HG02759 (cell line): ENCODE measurements around the gene HPD.
A peak's percentile ranks its signal among the peaks of the same experiment; 100 is the strongest.
"Not testable (repeated sequence)": the region's sequence is repeated elsewhere in the genome, so short reads cannot be mapped to it uniquely, and the experiment has no call there.

ENCODE experiments used
- ATAC-seq: cut with Tn5 transposase; IDR thresholded peaks from one replicate; pipeline ENCODE4 v1.9.1; 2021; ENCODE audit warnings: mild to moderate bottlenecking, moderate library complexity; ENCODE audit not compliant: unreplicated experiment

Gene HPD

GRCh38 chr12:121800694-121801594 lies 57.7 kb downstream of the HPD start:
- ATAC-seq: no peak

DNA sequence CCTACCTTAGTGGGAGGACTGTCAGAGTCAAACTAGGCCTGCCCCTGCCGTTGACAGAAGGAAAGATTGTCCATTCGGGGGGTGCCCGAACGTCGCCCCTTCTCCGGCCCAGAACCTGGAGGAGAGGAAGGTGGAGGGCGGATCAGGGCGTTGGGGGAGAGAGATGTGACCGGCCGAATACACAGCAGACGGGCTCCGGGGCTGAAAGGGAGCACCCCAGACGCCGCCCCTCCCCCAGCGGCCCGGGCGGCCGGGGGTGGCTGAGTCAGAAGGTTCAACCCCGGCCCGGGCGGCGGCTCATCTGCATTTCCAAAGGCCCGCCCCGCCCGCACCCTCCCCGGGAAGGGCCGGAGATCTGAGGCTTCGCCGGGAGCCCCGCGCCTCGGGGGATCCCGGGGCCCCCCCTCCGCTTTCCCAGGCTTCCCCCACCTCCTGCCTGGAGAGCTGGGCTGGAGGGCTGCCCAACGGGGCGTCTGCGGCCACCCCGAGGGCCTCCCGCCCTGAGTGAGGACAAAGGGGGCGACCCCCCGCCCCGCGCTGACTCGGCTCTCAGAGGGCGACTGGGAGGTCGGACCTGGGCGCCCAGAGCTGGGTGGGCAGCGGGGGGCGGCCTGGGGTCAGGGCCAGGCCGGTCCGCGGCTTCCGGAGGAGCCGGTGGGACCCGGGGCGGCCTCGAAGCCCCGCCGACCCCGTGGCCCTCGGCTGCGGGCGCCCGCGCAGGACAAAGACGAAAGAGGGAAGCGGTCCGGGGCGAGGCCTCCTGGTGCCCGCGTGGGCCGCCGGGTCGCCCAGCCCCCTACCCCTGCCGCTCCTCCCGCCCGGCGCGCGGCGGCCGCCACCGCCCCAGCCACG lies 58.6 kb downstream of the HPD start:
- ATAC-seq: peak; percentile 34

GRCh38 chr12:121799156-121799841 lies 59.4 kb downstream of the HPD start:
- ATAC-seq: no peak

GRCh38 chr12:121798787-121799155 lies 59.9 kb downstream of the HPD start:
- ATAC-seq: no peak

GRCh38 chr12:121797937-121798786 lies 60.5 kb downstream of the HPD start:
- ATAC-seq: no peak

DNA sequence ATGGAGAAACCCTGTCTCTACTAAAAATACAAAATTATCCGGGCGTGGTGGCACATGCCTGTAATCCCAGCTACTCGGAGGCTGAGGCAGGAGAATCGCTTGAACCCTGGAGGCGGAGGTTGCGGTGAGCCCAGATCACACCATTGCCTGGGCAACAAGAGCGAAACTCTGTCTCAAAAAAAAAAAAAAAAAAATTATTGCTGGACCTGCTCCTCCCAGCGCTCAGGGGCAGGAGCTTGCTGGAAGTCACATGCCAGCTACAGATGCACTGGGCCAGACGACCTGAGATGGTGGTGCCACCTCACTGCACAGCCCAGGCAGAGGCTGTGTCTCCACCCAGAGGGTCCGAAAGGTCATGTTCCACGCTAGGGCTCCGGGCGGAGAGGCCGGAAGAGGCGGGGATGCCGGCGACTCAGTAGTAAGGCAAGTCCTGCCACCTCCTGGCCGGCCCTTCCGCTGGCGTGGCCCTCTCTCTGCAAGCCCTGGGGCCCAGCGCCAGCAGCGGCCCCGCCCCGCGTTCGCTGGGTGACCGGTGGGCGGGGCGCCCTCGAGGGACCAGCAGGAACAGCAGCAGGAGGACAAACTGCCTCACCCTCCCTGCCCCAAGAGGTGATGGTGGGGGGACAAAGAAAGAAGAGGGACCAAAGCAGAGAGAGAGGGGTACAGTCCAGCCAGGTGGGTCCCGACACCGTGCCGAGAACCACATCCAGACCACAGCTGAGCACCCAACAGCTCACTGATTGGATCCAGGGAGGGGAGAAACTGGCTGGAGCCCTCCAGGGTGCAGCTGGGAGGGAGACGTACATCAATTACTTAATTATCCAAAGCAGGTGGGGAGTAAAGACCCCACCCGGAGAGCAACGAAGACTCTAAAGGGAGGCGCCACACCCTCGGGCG lies 61.6 kb downstream of the HPD start:
- no peak for ATAC-seq

DNA sequence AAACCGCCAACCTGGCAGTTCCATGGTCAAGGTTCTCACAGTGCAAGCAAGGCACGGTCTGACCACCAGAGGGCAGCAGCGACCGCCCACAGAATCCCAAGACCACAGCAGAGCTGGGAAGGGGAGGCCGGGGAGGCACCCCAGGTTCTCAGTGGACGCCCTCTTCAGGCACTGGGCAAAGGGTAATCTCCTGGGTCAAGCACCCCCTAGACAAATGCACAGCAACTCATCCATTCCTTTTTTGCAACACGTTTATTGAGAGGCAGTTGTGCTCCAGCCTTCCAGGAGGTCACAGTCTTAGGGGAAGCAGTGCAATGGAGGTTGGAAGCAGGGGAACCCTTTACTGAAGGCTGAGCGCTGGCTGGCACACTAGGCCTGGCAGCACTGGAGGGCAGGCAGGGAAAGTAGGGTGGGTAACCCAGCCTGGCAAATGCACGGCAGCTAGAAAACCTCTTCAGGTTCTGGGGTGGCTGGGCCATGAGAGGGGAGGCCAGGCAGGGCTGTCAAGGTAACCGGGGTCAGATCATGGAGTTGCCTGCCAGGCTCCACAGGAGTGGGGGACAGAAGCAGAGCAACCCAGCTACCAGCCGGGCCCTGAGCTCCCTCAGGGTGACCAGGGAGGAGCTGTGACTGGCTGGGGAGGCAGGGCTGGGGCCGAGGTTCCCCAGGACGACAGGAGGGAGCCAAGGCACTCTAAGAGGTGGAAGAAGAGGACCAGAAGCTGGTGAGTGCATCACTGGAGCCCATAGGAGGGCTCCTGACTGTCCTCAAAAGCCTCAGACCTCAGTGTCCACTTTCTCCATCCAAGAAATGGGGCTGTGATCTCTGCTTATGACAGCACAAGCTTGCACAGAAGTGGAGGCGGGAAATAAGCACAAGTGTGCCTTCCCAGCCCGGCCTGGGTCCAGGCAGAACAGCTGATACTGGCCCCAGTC lies 63.4 kb downstream of the HPD start:
- no peak for ATAC-seq

DNA sequence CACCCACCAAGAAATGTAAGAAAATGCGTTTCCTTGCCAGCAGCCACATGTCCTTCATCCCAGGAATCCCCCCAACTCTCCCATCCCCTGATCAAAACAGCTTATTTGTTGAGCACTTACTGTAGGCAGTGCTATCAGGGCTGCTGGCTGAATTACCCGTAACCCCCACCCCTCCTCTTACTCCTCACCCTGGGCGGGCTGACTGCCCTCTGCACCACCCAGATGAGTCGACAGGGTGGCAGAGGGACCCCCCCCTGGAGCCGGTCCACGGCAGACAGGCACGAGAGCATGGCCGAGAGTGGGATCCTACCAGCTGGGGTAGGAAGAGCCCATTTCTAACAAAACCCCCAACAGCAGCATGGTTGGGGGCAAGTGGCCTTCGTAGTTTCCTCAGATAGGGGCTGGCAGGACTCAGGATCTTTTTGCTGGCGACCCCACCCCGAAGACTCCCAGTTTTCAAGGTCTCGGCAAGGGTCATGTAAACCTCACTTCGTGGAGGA lies 64.1 kb downstream of the HPD start:
- ATAC-seq: no peak

DNA sequence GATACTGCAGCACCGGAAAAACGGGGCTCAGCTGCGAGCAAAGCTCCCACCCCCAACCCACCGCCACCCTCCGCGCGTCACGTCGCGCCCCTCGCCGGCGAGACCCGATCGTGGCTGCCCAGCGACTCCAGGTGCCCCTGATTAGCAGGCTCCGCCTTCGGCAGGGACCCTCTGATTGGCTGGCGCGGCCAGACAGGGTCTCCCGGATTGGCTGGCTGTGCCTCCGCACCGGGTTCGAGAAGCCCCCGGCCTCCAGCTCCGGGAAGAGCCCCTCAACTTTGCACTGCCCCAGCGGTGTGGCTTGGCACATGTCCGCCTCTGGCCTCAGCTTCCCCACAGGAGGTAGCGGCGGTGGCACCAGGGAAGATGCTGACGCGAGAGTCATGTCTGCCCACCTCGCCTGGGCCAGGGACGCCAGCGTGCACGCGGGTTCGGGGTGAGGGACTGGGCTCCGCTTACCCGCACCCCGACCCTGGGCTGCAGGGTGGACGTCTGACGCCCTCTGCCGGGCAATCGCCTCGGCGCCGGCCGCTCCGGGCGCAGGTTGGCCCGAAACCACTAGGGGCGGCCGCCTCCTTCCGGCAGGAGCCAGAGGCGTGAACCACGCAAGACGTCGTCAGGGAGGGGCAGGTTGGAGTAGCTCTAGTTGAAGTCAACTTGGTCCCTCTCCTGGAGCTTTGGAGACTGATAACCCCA lies 64.7 kb downstream of the HPD start:
- ATAC-seq: peak; percentile 57

GRCh38 chr12:121793440-121793837 lies 65.2 kb downstream of the HPD start, which contains the start of gene RHOF:
RHOF (minus strand) TSS chr12:121793688; CDS start chr12:121793633, 55 bp downstream.
- peak; percentile 31 for ATAC-seq

DNA sequence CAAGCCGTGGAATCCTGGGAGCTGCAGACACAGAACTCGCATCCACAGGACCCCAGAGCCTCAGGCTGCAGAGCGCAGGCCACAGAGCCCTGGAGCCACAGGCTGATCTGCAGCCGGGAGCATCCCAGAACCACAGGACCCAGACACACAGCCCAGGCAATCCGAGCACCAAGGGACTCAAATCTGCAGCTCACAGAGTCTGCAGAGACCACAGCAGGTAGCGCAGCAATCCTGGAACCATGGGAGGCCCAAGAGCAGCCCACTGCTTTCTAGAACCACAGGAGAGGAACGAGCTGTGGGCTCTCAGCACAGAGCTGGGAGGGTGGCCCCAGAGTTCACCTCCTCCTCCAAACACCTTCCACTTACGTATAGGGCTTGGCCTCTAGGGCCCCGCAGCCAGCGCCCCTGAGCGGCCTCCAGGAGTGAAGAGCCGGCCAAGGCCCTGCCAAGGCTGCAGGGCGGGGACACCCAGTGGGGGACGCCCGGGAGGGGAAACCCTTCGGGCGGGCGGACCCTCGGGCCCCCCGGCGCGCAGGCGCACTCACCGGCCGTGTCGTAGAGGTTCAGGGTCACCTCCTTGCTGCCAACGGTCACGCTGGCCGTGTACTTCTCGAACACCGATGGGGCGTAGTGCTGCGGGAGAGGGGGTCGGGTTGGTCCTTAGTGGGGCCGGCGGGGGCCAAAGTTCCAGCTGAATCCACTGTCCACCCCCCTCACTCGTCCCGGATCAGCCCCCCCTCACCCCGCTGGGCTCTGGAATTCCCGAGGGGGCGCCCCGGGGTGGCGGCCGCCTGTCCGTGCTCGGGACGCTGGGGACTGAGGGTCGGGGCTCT lies 65.8 kb downstream of the HPD start:
- no peak for ATAC-seq

DNA sequence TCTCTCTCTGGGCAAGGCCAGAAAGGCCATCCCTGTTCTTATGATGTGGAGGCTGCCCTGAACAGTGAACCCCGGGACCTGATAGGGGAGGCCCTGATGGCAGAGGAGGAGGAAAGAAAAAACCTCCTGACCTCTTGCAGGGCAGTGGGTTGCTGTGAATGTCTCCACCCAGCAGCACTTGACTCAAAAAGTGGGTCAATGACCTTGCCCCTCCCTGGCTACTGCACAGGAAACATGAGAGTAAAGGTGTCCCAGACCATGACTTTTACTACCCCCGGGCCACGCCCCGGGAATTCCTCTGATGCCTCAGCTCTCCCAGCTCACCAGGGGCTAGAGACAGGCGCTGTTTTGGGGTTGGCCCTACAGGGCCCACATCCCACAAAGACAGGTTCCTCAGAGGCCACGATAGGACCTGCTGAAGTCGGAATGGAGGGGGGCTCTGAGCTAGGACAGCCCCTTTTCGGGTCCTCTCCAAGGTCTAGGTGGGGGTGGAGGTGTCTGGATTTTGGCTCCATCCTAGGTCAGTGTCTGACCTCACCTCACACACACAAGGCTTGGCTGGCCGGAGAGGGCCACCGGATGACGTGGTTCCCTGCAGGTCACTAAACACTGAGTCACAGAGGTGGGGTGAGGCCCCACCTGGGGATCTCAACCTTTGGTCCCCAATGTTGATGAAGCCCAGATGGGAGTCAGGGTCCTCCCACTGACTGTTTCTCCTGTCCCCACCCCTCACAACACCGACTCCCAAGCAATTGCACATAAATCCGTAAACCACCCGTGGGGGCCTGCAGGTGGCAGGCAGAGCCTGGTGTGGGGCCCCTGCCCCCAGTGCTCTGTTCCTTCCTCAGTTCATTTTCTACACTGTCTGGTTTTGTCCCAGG lies 66.7 kb downstream of the HPD start:
- ATAC-seq: no peak

GRCh38 chr12:121790785-121791184 lies 67.9 kb downstream of the HPD start:
- ATAC-seq: not testable (repeated sequence)

DNA sequence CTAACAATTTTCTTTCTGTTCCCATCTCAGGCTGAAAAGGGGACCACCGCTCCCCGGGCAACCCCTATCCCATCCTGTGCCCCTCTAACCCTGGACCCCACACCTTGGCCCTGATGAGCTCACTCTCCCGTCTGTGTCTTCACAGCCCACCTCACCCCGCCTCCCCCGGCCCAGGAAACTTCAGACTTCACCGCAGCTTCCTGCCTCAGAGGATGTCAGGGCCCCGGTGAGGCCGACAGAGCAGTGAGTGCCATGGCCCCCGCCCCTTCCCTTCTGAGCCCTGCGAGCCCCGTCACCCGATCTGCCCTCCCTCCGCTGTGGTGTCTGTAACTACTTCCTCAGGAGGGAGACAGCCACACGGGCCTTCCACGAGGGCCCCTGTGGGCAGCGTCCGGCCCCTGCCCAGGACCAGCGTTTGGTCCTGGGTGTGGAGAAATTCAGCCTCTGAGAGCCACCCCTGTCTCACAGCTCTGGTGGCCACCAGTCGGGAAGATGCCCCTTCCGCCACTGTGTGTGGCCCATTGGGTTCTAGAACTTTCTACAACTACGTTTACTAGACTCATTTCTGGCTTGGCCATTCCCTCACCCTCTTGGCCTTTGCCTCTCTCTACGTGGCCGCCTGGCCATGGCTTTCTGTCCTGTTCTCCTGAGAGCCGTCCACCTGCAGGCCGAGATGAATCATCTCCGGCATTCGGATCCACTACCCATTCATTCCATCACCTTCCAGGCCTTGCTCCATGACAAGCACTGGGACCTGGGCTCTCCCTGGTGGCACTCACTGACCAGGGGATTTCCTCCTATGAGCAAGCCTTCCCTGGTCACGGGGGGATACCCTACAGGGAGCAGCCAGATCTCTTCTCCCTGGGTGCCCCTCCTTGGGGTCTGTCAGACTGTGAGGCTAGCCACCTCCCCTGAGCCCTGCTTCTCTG lies 68.6 kb downstream of the HPD start:
- ATAC-seq: peak; percentile 43
